ENCODE measurements around the gene PSEN2.

The PSEN2 gene

DNA sequence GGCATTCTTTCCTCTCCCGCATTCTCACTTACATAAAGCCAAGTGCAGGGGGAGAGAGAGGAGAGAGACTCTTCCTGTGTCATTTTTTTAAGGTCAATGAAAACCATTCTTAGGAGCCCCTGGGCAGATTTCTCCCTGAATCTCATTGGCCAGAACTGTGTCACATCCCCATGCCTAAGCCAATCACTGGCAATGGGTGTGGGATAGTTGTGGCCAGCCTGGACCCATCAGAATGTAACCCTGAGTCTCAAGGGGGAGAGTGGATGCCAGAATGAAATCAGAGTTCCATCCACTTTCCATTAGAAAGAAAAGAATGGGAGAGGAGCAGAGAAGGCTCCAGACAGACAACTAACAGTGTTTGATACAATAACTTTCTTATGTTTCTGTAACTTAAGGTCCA lies 38.5 kb downstream of the PSEN2 start:
- H3K4me1 Mint-ChIP-seq: peaks cover 4% of the 10 kb centered on the region
- H3K27me3 Mint-ChIP-seq (ENCODE audit: low read depth, poor library complexity): peaks cover 6% of the 10 kb centered on the region
- H3K4me3 Mint-ChIP-seq: no peak overlapping the region
- TF ChIP-seq, protein P1, sequence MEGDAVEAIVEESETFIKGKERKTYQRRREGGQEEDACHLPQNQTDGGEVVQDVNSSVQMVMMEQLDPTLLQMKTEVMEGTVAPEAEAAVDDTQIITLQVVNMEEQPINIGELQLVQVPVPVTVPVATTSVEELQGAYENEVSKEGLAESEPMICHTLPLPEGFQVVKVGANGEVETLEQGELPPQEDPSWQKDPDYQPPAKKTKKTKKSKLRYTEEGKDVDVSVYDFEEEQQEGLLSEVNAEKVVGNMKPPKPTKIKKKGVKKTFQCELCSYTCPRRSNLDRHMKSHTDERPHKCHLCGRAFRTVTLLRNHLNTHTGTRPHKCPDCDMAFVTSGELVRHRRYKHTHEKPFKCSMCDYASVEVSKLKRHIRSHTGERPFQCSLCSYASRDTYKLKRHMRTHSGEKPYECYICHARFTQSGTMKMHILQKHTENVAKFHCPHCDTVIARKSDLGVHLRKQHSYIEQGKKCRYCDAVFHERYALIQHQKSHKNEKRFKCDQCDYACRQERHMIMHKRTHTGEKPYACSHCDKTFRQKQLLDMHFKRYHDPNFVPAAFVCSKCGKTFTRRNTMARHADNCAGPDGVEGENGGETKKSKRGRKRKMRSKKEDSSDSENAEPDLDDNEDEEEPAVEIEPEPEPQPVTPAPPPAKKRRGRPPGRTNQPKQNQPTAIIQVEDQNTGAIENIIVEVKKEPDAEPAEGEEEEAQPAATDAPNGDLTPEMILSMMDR (IDR thresholded peaks at IDR 0.05): no peak
- DNase-seq: no peak
- H3K27ac Mint-ChIP-seq: no peak overlapping the region
- no peaks in the 10 kb centered on the region for H3K36me3 Mint-ChIP-seq (ENCODE audit: low read depth)
- no peaks in the 10 kb centered on the region for H3K9me3 Mint-ChIP-seq

DNA sequence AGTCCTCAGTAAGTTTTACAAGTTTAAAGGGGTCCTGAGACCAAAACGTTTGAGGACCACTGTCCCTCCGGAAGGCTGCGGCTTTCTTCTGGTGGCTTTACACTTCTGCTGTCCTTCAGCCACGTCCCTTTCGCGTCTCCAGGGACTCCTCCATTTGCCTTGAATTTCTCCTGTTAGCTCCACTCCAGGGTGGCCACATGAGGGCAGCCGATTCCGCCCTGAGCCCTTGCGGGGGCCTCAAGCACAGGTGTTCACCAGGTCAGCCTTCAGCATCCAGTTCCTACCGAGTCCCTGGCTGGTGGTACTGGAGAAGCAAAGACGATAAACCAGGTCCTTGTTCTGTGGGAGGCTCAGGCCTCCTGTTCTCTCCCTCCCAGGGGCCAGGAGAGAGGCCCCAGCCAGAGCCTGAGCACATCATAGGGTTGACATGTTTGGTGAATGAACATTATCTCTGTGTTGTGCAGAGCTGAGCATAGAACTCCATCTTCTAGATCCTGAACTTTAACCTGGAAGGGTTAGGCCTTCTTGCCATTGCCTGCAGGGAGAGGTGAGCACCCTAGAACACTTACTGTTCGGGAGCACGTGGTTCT lies 42.3 kb downstream of the PSEN2 start:
- DNase-seq: peak; percentile 54
- no peaks in the 10 kb centered on the region for H3K27me3 Mint-ChIP-seq (ENCODE audit: low read depth, poor library complexity)
- TF ChIP-seq, protein P1 (IDR thresholded peaks at IDR 0.05): peak; percentile 49

DNA sequence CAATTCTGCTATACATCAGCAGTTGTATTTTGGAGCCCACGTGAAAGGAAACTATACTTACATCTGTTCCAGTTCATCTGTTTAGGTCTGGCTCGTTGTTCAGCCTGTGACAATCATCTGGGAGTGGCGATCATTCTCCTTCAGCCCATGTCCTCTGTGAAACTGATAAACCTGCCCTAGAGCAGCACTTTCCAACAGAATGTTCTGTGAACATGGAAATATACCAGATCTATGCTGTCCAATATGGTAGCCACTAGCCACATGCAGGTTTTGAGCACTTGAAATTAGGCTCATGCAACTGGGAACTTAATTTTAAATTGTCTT lies 45.2 kb downstream of the PSEN2 start:
- no peak for DNase-seq

More for the DNA sequence above, 42.3 kb downstream of the PSEN2 start:
- Mint-ChIP-seq H3K36me3 (ENCODE audit: low read depth) (no peaks in the 10 kb centered on the region), H3K9me3 (no peaks in the 10 kb centered on the region), H3K4me3 (no peak overlapping the region), H3K4me1 (no peaks in the 10 kb centered on the region), H3K27ac (peak overlapping the region; percentile 19)

DNA sequence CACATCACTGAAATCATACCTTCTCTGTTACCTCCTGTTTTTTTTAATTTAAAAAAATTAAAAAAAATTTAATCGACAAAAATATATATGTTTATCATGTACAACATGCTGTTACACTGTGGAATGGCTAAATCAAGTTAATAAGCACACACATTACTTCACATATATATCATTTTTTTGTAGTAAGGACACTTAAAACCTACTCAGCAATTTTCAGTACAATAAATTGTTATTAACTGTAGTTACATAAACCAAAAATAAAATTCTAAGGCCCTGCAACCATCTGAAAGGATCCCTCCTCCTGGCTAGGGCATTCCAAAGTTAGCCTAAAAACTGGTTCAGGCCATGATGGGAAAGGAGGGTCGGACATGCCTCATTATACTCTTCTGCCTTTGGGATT lies 46.1 kb downstream of the PSEN2 start:
- no peak for DNase-seq
- Mint-ChIP-seq H3K27me3 (ENCODE audit: low read depth, poor library complexity) (peaks cover 3% of the 10 kb centered on the region), H3K27ac (no peak overlapping the region), H3K36me3 (ENCODE audit: low read depth) (no peaks in the 10 kb centered on the region), H3K4me3 (no peak overlapping the region), H3K4me1 (no peaks in the 10 kb centered on the region), H3K9me3 (no peaks in the 10 kb centered on the region)
- TF ChIP-seq, protein P1 (IDR thresholded peaks at IDR 0.05): no peak

More for the DNA sequence above, 45.2 kb downstream of the PSEN2 start:
- H3K27ac Mint-ChIP-seq: no peak overlapping the region
- H3K9me3 Mint-ChIP-seq: no peaks in the 10 kb centered on the region
- peaks cover 3% of the 10 kb centered on the region for H3K27me3 Mint-ChIP-seq (ENCODE audit: low read depth, poor library complexity)
- TF ChIP-seq, protein P1 (IDR thresholded peaks at IDR 0.05): no peak
- H3K4me3 Mint-ChIP-seq: no peak overlapping the region
- no peaks in the 10 kb centered on the region for H3K36me3 Mint-ChIP-seq (ENCODE audit: low read depth)
- no peaks in the 10 kb centered on the region for H3K4me1 Mint-ChIP-seq

DNA sequence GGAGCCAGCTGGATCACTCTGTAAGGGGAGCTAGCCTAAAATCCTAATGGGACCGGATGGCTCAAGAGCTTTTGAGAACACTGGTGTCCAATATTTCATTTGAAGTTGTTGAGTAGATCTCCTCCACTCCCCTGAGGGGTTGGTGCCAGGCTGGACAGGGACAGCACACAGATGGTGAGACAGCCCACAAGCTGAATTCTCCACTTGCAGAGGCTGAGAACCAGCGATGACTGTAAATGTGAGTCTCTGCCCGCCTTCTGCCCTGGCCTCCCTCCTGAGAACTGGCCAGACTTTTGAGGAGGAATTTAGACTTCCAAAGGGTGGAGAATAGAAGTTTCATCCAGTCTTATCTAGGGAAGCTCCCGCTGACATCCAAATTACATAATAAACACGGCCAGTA lies 49.2 kb downstream of the PSEN2 start:
- Mint-ChIP-seq H3K4me3 (no peak overlapping the region), H3K4me1 (no peaks in the 10 kb centered on the region), H3K27me3 (ENCODE audit: low read depth, poor library complexity) (peaks cover 3% of the 10 kb centered on the region), H3K9me3 (peaks cover 4% of the 10 kb centered on the region), H3K27ac (no peak overlapping the region), H3K36me3 (ENCODE audit: low read depth) (no peaks in the 10 kb centered on the region)
- TF ChIP-seq, protein P1 (IDR thresholded peaks at IDR 0.05): no peak
- DNase-seq: no peak

DNA sequence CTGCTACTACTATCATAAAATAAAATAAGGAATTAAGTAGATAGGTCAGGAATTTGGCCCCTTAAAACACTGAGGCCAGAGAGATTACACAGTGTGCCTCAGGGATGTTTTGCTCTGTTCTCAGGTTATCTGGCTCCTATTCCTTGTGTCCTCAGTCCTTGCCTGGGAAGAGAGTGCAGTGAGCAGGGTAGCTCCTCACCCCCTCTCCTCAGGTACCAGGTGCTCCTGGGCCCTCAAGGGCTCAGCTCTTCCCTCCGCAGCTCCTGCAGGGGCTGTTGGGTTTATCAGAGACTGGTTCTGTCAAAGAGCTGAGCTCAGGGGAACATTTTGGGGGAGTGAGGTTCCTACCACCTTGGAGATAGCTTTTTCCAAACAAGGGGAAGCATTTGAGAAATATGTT lies 49.6 kb downstream of the PSEN2 start:
- H3K9me3 Mint-ChIP-seq: peaks cover 4% of the 10 kb centered on the region
- H3K4me1 Mint-ChIP-seq: no peaks in the 10 kb centered on the region
- H3K36me3 Mint-ChIP-seq (ENCODE audit: low read depth): no peaks in the 10 kb centered on the region
- TF ChIP-seq, protein P1 (IDR thresholded peaks at IDR 0.05): no peak
- H3K4me3 Mint-ChIP-seq: no peak overlapping the region
- peaks cover 5% of the 10 kb centered on the region for H3K27me3 Mint-ChIP-seq (ENCODE audit: low read depth, poor library complexity)
- no peak for DNase-seq
- H3K27ac Mint-ChIP-seq: no peak overlapping the region

Data from nephron progenitor cell (in vitro differentiated cells).